Activated T-helper 1 cell treated with Interleukin-2 at 50 U/mL for 16 hours (primary cell): ENCODE data around the gene GARS1.
"Not testable (repeated sequence)": the region's sequence is repeated elsewhere in the genome, so short reads cannot be mapped to it uniquely, and the experiment has no call there.

Source experiments
- DNase-seq: peaks from one replicate; pipeline ENCODE4 v3.0.0-alpha.2; 2020; ENCODE audit warnings: low read depth

GARS1 gene

GRCh38 chr7:30594540-30595435 is at the start of gene GARS1:
GARS1 (plus strand) TSS chr7:30594878; CDS start chr7:30594922, 44 bp downstream.
- DNase-seq: peak; percentile 82

GRCh38 chr7:30545791-30546555 is 48.7 kb upstream of the GARS1 start:
- no peak for DNase-seq

- no peak for DNase-seq
These were observed 48.1 kb upstream of the GARS1 start for GRCh38 chr7:30546596-30546995.

- no peak for DNase-seq
These were observed 45.8 kb upstream of the GARS1 start for GRCh38 chr7:30548845-30549244.

GRCh38 chr7:30549931-30550493 is 44.7 kb upstream of the GARS1 start:
- no peak for DNase-seq

- no peak for DNase-seq
These were observed 42.3 kb upstream of the GARS1 start for GRCh38 chr7:30552330-30552729.

- no peak for DNase-seq
These were observed 41.5 kb upstream of the GARS1 start for GRCh38 chr7:30553141-30553540.

GRCh38 chr7:30553546-30553945 is 41.1 kb upstream of the GARS1 start:
- DNase-seq: no peak

GRCh38 chr7:30555525-30555924 is 39.2 kb upstream of the GARS1 start:
- no peak for DNase-seq

- DNase-seq: no peak
These were observed 37.8 kb upstream of the GARS1 start for GRCh38 chr7:30556840-30557239.

- DNase-seq: no peak
These were observed 37.4 kb upstream of the GARS1 start for GRCh38 chr7:30557245-30557644.

GRCh38 chr7:30559611-30560010 is 35.1 kb upstream of the GARS1 start:
- DNase-seq: no peak

GRCh38 chr7:30561389-30561788 is 33.3 kb upstream of the GARS1 start:
- DNase-seq: no peak

- no peak for DNase-seq
These were observed 32.2 kb upstream of the GARS1 start for GRCh38 chr7:30562498-30562897.

- no peak for DNase-seq
These were observed 31.8 kb upstream of the GARS1 start for GRCh38 chr7:30562909-30563308.

GRCh38 chr7:30563326-30563942 is 31.2 kb upstream of the GARS1 start:
- DNase-seq: no peak

GRCh38 chr7:30564243-30564892 is 30.3 kb upstream of the GARS1 start:
- peak; percentile 55 for DNase-seq

- no peak for DNase-seq
These were observed 28.1 kb upstream of the GARS1 start for GRCh38 chr7:30566596-30566995.

- no peak for DNase-seq
These were observed 27.6 kb upstream of the GARS1 start for GRCh38 chr7:30567081-30567480.

- not testable (repeated sequence) for DNase-seq
These were observed 24.4 kb upstream of the GARS1 start for GRCh38 chr7:30570238-30570637.

- DNase-seq: no peak
These were observed 22.4 kb upstream of the GARS1 start for GRCh38 chr7:30572212-30572841.
